Limb (tissue), 2 donors: ENCODE data around the gene DACT2.
A peak's percentile ranks its signal among the peaks of the same experiment; 100 is the strongest.
"Not testable (repeated sequence)": the region's sequence is repeated elsewhere in the genome, so short reads cannot be mapped to it uniquely, and the experiment has no call there.

ENCODE experiments used
- DNase-seq, 2 donors: peaks; one replicate each; pipeline ENCODE4 v3.0.0-alpha.2; 2016; ENCODE audit errors: extremely low spot score in 2 of 2

DACT2 gene

GRCh38 chr6:168302534-168302933, 17.0 kb downstream of the DACT2 start:
- peak in 1 of 2 donors; percentile 21 for DNase-seq

DNA sequence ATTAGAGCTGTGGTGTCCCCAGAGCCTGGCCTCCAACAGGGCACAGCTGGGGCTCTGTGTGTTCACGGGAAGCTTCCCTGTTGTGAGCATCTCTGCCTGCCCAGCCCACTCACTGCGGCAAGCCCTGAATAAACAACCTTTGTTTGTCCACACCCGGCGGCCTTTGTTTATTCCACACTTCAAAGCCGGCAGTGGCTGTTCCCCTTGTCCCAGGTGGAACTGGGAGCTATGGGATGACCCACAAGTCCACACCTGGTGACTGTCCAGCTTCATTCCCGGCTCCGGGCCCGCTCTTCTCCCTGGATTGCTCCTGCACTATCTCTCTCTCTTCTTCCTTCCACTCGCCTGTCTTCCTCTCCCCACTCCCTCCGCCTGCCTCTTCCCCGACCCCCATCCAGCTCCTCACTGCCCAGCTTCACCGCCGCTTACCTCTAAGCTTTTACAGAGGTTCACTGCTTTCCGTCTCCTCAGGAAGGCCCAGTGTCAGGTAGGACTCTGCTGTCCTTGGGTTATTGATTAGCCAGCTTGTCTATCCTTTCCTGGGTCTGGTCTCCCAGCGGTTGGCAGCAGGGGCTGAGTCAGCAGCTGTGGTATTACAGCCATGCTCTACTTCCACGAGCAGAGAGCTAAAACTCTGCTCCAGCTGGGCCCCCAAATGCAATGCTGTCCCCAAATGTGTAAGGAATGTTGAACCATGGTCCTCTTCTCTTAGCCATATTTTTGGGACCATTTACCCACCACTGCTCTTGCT, 17.8 kb downstream of the DACT2 start:
- no peak for DNase-seq

DNA sequence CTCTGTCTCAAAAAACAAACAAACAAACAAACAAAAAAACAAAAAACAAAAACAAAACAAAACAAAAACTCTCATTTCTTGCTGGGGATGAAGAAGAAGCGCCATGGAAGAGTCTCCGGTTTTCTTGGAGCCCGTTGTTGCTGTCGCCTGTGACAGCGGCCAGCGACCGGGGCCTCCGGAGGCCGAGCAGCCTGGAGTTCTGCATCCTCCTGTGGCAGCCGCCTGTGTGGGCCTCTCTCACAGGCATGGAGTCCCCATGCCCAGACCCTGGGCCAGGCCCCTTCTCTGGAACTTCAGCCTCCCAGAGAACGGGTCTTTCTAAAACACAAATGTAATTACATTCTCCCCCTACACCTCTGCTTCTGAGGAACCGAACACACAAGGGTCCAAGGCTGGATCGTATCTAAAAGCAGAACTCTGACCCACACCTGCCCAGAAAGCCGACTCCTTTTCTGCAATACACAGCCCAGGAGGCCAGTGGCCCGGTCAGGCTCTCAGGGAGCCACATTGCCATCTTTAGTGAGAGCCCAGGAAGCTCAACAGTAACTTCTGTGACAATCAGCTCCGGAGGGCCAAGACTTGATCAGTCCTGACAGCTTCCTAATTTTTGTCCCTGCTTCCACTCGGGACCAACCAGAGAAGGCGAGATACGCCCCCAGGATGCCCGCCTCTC, 18.5 kb downstream of the DACT2 start:
- no peak for DNase-seq

- DNase-seq = no peak
These were observed 19.8 kb downstream of the DACT2 start for GRCh38 chr6:168299541-168300511.

- DNase-seq = no peak
These were observed 21.9 kb downstream of the DACT2 start for GRCh38 chr6:168297643-168298042.

GRCh38 chr6:168294901-168295300, 24.7 kb downstream of the DACT2 start:
- DNase-seq = no peak

DNA sequence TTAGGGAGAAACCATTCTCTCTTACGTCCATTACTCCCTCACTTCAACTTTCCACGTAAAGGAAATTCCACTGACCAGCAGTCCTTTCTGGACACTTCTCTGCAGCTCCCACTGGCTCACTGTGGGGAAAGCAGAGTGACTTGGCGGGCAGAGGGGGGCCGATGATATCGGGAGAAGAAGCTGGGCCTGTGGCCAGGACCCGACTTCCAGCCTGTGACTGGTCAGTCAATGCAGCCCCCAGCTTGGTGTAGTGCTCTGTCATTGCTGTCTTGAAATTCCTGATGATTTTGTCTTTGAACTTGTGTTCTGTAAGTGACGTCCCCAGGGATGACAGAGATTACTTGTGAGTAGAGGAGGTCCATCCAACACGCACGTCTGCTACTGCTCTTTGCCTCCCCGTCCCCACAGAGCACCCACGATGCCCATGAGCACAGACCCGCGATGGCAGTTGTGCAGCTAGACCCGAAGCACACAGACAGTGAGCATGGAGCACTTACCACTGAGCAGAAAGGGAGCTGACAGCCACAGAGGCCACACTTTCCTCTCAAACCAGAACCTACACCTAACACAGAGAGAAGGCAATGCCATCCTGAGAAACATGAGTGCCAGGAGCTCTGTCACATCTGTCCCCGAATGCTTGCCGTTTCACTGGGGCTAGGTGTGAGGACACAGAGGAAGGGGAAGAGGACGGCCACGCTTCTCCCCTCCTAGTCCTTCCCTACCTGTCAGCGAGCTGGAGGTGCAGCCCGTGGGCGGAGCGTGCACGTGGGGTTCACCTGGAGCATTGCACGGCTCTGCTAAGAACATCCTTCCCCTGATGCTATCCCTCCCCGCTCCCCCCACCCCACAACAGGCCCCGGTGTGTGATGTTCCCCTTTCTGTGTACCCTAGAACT, 25.7 kb downstream of the DACT2 start:
- DNase-seq = no peak

- peak in 1 of 2 donors; percentile 62 for DNase-seq
These were observed 26.8 kb downstream of the DACT2 start for GRCh38 chr6:168292826-168293225.

- no peak for DNase-seq
These were observed 28.1 kb downstream of the DACT2 start for GRCh38 chr6:168291450-168291849.

DNA sequence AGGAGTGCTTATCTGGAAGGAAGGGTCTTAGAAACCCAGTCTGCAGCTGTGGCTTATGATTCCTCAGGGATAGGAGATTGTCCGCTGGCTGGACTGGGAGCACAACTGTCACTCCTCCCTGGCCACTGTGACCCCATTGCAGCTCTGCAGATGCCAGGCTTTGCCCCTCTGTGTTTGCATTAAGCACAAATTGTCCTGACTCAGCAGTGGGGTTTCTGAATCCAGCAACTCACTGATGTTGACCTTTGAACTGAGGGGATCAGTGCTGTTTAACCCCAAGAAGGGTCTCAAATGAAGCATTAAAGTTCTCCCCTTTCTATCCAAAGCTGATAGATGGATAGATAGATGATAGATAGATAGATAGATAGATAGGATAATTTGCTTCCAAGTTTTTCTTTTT, 29.5 kb downstream of the DACT2 start:
- DNase-seq = no peak

DNA sequence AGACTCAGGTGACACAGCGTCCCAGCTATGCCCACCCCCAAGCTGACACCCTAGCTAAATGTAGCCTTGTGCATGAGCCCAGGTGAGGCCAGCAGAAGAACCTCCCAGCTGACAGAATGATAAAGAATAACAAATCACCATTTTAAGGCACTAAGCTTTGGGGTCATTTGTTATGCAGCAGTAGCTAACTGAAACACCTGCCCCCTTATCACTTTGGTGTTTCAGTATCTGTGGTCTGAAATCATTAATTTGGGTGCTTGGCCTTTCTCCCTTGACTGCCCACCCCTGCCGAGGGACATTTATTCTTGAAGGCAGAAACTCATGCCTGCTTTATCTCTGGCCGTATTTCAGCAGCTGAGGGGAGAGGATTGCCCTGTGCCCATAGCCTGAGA, 30.0 kb downstream of the DACT2 start:
- no peak for DNase-seq

GRCh38 chr6:168288781-168289570, 30.6 kb downstream of the DACT2 start:
- no peak for DNase-seq

GRCh38 chr6:168287460-168287859, 32.1 kb downstream of the DACT2 start:
- not testable (repeated sequence) for DNase-seq

DNA sequence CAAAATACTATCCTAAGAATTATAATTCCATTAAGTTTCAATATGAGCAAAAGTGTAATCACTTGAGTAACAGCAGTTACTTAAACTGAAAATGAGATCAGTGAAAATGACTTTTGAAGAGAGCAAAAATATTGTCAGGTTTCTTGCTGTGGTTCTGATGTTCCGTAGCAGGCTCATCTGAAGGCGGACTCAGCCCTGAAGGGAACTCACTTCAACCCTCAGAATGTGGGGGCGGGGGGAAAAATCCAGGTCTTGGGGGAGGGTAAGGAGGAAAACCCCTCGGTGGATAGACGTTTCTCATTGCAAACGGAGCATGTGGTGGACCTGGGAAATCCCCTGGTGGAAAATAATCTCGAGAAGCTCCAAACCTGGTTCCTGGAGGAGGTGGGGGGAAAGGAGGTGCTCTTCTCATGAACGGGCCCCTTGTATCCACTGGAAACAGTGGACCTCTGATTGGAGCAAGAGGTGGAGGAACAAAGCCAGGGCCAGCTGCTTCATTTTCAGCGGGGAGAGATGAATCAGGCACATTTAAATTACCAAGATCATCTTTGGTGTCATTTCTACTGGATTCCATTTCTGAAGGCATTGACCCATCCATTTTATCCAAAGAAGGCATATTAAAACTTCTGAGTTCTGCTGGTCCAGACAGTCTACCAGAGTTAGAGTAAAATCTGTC, 32.7 kb downstream of the DACT2 start:
- DNase-seq = not testable (repeated sequence)

- DNase-seq = no peak
These were observed 33.5 kb downstream of the DACT2 start for GRCh38 chr6:168286116-168286515.

- no peak for DNase-seq
These were observed 34.1 kb downstream of the DACT2 start for GRCh38 chr6:168285456-168285855.

- DNase-seq = no peak
These were observed 35.4 kb downstream of the DACT2 start for GRCh38 chr6:168284187-168284586.

GRCh38 chr6:168283686-168284025, 35.9 kb downstream of the DACT2 start:
- DNase-seq = no peak

- DNase-seq = no peak
These were observed 36.4 kb downstream of the DACT2 start for GRCh38 chr6:168282985-168283685.
